A204.1 (cell line): ENCODE measurements around the gene AJM1.
"Not testable (repeated sequence)": the region's sequence is repeated elsewhere in the genome, so short reads cannot be mapped to it uniquely, and the experiment has no call there.

ENCODE experiments used
- FAIRE-seq: peaks from 2 replicates; lab custom pipeline; 2012; peaks lifted over from hg19 to GRCh38; lab: Jason Lieb, UNC

AJM1 gene

GRCh38 chr9:136856541-136857141 is 14.4 kb downstream of the AJM1 start:
- FAIRE-seq: no peak

DNA sequence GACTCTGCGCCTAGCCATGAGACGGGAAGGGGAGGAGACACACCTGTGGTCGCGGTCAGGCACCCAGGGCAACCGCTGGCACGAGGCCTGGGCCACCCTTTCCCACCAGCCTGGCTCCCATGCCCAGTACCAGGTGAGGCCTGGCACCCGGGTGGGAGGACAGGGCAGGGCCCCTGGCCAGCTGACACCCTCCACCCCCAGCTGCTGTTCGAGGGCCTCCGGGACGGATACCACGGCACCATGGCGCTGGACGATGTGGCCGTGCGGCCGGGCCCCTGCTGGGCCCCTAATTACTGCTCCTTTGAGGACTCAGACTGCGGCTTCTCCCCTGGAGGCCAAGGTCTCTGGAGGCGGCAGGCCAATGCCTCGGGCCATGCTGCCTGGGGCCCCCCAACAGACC is 14.9 kb downstream of the AJM1 start:
- no peak for FAIRE-seq

DNA sequence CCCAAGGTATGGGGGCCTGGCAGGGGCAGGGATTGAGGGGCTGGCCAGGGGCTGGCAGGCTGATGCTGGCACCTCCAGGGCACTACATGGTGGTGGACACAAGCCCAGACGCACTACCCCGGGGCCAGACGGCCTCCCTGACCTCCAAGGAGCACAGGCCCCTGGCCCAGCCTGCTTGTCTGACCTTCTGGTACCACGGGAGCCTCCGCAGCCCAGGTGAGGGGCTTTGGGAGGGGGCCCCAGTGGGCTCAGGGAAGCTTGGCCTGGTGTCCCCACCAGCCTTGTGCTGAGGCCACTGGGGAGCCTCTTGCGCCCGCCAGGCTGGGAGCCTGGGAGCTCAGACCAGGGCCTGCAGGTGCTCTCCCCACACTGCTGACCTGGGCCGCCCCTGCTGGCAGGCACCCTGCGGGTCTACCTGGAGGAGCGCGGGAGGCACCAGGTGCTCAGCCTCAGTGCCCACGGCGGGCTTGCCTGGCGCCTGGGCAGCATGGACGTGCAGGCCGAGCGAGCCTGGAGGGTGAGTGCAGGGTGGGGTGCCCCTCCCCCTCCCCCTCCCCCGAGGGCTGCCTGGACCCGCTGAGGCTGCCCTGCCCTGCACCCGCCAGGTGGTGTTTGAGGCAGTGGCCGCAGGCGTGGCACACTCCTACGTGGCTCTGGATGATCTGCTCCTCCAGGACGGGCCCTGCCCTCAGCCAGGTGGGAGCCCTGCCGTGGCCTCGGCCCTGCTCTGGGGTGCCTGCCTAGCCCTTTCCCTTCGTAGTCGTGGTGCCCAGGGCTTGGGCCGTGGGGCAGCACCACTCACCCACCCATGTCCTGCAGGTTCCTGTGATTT is 15.5 kb downstream of the AJM1 start:
- no peak for FAIRE-seq

DNA sequence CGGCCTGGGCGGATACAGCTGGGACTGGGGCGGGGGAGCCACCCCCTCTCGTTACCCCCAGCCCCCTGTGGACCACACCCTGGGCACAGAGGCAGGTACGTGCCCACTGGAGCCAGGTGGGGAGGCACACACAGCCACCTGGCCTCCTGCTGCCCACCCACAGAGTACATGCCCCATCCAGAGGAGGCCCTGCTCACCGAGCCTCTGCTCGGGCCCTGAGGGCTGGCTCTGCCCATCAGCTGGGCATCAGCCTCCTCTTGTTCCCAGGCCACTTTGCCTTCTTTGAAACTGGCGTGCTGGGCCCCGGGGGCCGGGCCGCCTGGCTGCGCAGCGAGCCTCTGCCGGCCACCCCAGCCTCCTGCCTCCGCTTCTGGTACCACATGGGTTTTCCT is 16.2 kb downstream of the AJM1 start:
- FAIRE-seq: no peak

GRCh38 chr9:136858844-136859757 is 16.8 kb downstream of the AJM1 start:
- FAIRE-seq: no peak

GRCh38 chr9:136860529-136860928 is 18.3 kb downstream of the AJM1 start:
- no peak for FAIRE-seq

- FAIRE-seq: no peak
Observed at GRCh38 chr9:136860933-136861873, 18.9 kb downstream of the AJM1 start.

DNA sequence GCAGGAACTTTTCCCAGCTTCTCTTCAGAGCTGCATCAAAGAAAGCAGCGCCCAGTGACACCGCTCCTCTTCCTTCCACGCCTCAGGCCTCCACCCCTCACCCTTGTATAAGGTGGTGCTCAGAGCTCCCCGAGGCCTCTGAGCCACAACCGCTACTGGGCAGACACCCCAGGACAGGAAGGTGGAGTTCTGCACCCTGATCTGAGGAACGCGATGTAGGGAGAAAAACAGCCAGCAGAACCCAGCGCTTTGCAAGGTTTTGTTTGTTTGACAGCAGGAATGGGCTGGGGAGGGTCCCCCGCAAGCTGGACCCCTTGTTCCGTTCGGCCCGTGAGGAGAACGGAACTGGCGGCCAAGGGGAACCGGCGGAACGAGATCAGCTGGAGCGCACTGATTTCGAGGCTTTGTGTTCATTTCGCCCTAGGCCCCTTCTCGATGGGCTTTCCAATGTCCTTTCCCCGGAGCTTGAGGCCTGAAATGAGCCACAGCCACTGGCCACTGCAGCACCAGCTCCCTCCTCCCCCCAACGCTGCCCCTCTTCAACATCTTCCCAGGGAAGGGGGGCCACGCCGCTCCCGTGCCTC is 19.7 kb downstream of the AJM1 start:
- no peak for FAIRE-seq

DNA sequence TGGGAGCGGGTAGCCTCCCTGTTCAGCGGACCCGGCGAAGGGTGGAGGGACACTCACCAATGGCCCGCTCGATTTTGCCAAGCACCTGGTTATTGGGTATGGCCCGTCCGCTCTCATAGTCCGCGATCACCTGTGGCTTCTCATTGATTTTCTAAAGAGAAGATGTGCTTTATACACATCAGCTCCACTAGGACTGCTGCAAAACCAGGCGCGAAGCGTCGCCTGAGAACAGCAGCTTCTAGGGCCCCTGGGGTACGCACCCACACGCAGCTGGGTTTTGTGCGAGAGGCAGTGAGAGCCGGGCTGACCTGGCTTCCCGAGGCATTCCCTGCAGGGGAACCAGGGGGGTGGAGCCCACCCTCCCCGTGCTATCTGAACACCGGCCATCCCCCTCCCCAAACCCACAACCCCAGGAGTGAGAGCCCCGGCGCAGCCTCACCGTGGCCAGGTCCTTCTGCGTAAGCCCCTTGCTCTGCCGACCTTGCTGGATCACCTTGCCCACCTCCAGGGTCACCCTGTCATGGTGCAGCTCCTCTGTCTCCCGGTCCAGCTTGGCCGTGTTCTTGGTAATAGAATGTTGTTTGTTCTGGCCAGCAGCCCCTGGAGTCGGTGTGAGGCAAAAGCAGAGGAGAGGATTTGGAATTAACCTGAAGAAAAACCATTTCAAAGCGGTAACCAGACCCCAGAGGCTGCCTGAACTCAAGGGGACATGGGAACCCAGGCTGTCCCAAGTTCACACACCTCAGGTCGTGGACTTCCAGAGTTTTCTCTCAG is 20.8 kb downstream of the AJM1 start:
- FAIRE-seq: no peak

- FAIRE-seq: no peak
Observed at GRCh38 chr9:136863623-136864273, 21.5 kb downstream of the AJM1 start.

DNA sequence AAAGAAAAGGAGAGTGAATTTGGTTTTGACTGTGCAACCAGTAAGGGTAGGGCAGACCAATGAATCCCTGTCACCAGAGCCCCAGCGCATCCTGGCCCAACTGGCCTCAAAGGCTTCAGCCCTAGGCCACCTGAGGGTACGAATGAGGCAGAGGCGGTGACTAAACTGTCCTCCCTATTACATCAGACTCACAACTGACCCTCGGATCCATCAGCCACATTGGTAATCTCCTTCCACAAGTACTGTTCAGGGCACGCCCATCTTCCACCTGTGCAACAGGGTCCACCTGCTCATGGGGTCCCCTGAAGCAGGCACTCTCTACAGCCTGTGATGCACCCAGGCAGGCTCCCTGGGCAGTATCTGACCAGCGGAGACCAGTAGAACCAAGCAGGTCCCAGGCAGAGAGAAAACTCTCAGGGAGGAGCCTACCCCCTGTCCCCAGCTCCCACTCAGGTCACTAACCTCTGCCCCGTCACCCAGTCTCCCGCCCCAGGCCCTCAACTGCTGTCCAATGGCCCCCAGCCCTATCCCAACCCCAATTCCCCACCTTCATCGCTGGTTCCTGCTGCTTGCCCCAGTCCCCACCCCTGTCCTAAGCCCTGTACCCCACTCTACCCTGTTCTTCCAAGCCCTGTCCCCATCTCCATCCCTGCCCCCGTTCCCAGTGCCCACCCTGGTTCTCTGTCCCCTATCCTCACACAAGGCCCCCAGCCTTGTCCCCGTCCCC is 22.9 kb downstream of the AJM1 start:
- FAIRE-seq: no peak

- FAIRE-seq: no peak
Observed at GRCh38 chr9:136865768-136866103, 23.5 kb downstream of the AJM1 start.

GRCh38 chr9:136866898-136867421 is 24.7 kb downstream of the AJM1 start:
- FAIRE-seq: not testable (repeated sequence)

GRCh38 chr9:136867480-136867879 is 25.2 kb downstream of the AJM1 start:
- no peak for FAIRE-seq

- no peak for FAIRE-seq
Observed at GRCh38 chr9:136867917-136868316, 25.6 kb downstream of the AJM1 start.

- FAIRE-seq: no peak
Observed at GRCh38 chr9:136868644-136869043, 26.4 kb downstream of the AJM1 start.

- FAIRE-seq: not testable (repeated sequence)
Observed at GRCh38 chr9:136869611-136870010, 27.3 kb downstream of the AJM1 start.

GRCh38 chr9:136875155-136875554 is 32.9 kb downstream of the AJM1 start:
- FAIRE-seq: no peak

- FAIRE-seq: no peak
Observed at GRCh38 chr9:136876476-136876875, 34.2 kb downstream of the AJM1 start.
